Measurements from ENCODE around the gene OPCML. TPM values are rescaled to one million over a fixed set of nuclear protein-coding genes. Genes with fewer than 3 reads are reported as not detected.

OPCML gene
- total RNA-seq, 1 donor from 2014 or later = 0.09 TPM

GRCh38 chr11:132988411-132988810 is 543.9 kb downstream of the OPCML start:
- DNase-seq (ENCODE audit: low spot score) = no peak

DNA sequence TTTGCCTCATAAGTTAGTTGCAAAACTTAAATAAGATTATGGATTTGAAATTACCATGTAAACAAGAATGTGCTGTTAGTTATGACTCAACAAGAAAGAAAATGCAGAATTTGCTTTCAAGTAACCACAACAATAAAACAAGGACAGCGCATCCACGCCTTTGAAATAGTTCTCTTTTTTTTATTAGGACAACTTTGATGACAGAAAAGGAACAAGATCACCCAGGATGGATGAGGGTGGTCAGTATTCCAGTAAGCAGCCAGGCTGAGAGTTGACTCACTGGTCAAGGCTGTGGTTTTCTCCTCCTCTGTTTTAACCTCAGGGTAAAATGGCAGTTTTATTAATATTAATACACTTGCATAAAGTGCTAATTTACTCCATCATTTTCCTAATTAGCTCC is 544.4 kb downstream of the OPCML start:
- no peak for DNase-seq (ENCODE audit: low spot score)

- no peak for DNase-seq (ENCODE audit: low spot score)
Measured at GRCh38 chr11:132983641-132983978, 548.7 kb downstream of the OPCML start.

GRCh38 chr11:132982772-132983640 is 549.3 kb downstream of the OPCML start:
- DNase-seq (ENCODE audit: low spot score) = no peak

- no peak for DNase-seq (ENCODE audit: low spot score)
Measured at GRCh38 chr11:132981131-132981956, 551.0 kb downstream of the OPCML start.

DNA sequence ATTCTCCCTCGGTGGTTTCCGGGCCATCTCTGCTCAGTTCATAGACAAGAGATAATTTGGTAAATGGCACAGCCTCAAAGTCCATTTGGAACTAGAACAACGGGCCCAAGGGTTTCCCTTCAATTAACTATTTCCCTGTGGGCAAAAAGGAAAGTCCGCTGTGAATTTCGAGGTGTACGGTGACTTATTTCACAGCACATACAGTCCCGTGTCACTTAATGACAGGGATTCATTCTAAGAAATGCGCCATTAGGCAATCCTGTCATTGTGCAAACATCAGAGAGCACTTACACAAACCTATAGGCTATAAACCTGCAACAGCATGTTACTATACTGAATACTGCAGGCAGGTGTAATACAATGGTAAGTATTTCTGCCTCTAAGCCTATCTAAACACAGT is 551.6 kb downstream of the OPCML start:
- DNase-seq (ENCODE audit: low spot score) = no peak

GRCh38 chr11:132977746-132978145 is 554.6 kb downstream of the OPCML start:
- no peak for DNase-seq (ENCODE audit: low spot score)

- no peak for DNase-seq (ENCODE audit: low spot score)
Measured at GRCh38 chr11:132977241-132977640, 555.1 kb downstream of the OPCML start.

GRCh38 chr11:132976115-132976514 is 556.2 kb downstream of the OPCML start:
- DNase-seq (ENCODE audit: low spot score) = no peak

GRCh38 chr11:132973686-132974085 is 558.6 kb downstream of the OPCML start:
- no peak for DNase-seq (ENCODE audit: low spot score)

DNA sequence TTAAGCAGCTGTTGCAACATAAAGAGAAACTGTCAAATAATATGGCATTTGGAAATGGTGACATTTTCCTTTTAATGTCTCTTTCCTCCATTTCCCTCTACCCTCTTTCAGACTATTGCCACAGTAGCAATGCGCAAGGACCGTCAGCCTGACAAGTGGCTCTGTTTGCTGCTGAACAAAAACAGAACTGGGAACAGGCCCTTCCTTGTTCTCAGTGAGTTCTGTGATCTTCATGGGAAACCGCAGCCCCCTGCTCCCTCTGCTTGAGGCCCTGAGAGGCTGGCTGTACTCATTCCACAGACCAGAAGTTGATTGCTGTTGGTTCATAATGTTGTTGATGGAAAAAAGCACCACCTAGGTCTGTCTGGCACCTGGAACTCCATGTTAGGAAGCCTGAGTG is 559.7 kb downstream of the OPCML start:
- no peak for DNase-seq (ENCODE audit: low spot score)

- DNase-seq (ENCODE audit: low spot score) = no peak
Measured at GRCh38 chr11:132971351-132971750, 561.0 kb downstream of the OPCML start.

GRCh38 chr11:132969892-132970291 is 562.4 kb downstream of the OPCML start:
- DNase-seq (ENCODE audit: low spot score) = no peak

DNA sequence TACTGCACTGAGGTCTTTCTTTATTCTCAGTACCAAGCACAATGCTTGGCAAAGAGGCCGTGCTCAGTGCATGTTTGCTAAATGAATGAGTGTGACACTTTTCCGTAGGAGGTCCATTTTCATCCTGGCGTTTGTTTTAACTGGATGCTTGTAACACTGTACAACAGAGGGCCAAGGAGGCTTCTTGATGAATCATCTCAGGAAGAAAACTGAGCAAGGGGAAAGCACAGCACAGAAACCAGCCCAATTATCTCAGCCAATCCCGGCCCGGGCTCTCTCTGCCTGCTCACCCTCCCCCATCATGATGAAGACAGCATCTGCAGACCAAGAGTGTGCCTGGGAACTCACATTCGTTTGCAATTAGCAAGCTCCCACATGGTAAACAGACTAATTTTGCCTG is 570.3 kb downstream of the OPCML start:
- DNase-seq (ENCODE audit: low spot score) = no peak

- no peak for DNase-seq (ENCODE audit: low spot score)
Measured at GRCh38 chr11:132961453-132961852, 570.8 kb downstream of the OPCML start.

GRCh38 chr11:132960273-132961078 is 571.8 kb downstream of the OPCML start:
- no peak for DNase-seq (ENCODE audit: low spot score)

DNA sequence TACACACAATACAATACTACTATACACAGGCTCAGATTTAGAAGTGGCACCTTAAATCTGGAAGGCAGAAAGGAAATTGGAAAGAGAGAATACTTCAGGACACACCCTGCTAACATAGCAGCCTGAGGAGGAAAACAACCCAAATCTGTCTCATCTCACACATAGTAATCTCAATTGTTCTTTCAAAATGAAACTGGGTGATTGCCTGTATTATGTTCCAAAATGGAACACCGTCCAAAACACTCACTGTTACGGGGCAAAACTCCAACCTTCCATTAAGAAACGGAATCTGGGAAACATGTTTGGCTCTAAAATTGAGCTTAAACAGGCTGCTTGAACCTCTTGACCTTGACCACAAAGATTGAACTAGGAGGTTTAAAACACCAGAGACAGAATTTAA is 572.6 kb downstream of the OPCML start:
- DNase-seq (ENCODE audit: low spot score) = no peak

- no peak for DNase-seq (ENCODE audit: low spot score)
Measured at GRCh38 chr11:132957881-132958280, 574.4 kb downstream of the OPCML start.

DNA sequence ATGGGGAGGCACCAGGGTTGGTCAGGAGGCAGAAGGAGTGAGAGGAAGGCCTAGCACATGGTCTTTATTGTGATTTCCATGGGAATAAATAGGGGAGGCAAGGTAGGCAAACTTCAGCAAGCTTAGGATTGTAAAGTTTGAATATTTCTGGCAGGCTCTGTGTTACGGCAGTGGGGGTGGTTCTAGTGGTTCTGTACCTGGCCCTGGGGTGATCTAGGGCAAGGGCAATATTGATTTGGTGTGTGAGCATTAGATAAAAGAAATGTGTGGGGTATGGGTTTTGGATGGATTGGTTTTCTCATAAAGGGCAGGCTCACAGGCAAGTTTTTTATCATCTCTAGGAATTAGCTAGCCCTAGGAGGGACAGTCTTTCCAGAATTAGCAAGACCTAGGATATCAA is 584.0 kb downstream of the OPCML start:
- DNase-seq (ENCODE audit: low spot score) = no peak

GRCh38 chr11:132944569-132944944 is 587.7 kb downstream of the OPCML start:
- no peak for DNase-seq (ENCODE audit: low spot score)

- no peak for DNase-seq (ENCODE audit: low spot score)
Measured at GRCh38 chr11:132943706-132944568, 588.4 kb downstream of the OPCML start.

All from mucosa of gallbladder (tissue), 1 donor.